ENCODE results near the gene KHDC4. TPM values are rescaled to one million over a fixed set of nuclear protein-coding genes. Genes with fewer than 3 reads are reported as not detected.

KHDC4 gene
- total and polyA plus RNA-seq, 9 of the 15 experiments (the other 6 are each of a cell fraction or from before 2014, with no cell fraction given) = 12.1 to 185 (median 65.6) TPM

DNA sequence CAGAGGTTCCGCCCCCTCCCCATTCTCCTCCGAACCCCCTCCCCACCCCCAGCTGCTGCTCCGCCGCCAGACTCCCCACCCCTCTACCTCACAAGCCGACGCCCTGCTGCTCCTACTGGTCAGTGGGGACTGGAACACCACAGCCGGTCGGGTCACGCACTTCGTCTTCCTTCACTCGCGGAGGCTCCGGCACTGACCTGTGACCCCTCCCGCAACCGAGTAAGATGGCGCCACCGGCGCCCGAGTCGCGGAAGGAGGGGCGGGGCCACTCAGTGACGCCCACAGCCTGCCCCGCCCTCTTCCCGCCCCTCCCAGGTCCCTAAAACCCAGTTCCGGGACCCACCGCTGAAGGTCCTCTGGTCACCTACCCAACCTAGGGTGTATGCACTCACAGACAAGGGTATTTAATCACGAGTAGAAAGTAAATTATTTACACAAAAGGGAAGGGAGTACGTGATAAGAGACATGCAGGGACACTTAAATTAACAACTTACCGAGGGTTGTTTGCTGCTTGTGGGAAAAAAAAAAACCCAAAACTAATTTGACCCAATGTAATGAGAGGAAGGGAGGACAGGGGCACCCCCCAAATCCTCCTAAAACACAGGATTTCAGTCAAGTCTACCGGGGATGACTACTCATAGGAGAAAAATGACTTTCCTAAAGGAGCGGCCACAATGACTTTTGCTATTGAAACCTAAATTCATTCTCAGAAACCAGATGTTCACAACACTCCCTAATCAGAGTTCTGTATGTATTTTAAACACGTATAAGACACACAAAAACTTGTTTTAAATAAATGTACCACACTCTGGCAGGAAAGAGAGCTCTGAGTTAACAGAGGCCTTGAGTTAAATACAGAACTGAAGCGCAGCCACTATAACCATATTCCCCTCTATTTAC lies 22.8 kb downstream of the KHDC4 start, which contains the start of gene RIT1 (continued):
- TF ChIP-seq STAT5A (IDR thresholded peaks at IDR 0.05; ENCODE audit: borderline replicate concordance, low read length) (0 out of 2 replicates have a peak, but pooled peaks have one; percentile 26), CBFB (CRISPR knock-in tag; IDR thresholded peaks at IDR 0.05) (no peak), ZFP36 (IDR thresholded peaks at IDR 0.05; ENCODE audit: low read depth, low read length, partially characterized antibody) (no peak), RB1 (IDR thresholded peaks at IDR 0.05; ENCODE audit: low read depth) (peak; percentile 69; the same call in 1 of the 2 replicates), POLR2B (IDR thresholded peaks at IDR 0.05; ENCODE audit: low read depth, partially characterized antibody) (peak; percentile 76), ILF3 (IDR thresholded peaks at IDR 0.05; ENCODE audit: borderline replicate concordance) (peak; percentile 17; the same call in 1 of the 2 replicates), NRF1 (conservative IDR thresholded peaks at IDR 0.05 in 1 of 2, IDR thresholded peaks at IDR 0.05 in 1 of 2) (peak; percentile 57; a peak in 3 of 4 replicates), MAFF (IDR thresholded peaks at IDR 0.05; ENCODE audit: low read length) (no peak), LCOR (CRISPR knock-in tag; IDR thresholded peaks at IDR 0.05) (0 out of 2 replicates have a peak, but pooled peaks have one; percentile 29), TBP (optimal IDR thresholded peaks at IDR 0.05; ENCODE audit: low read depth, low read length) (no peak), MTF1 (CRISPR knock-in tag; IDR thresholded peaks at IDR 0.05; ENCODE audit: borderline replicate concordance) (no peak), ZBTB1 (CRISPR knock-in tag; IDR thresholded peaks at IDR 0.05; ENCODE audit: borderline replicate concordance, low read depth) (peak; percentile 40; the same call in 1 of the 2 replicates), TRIM24 (IDR thresholded peaks at IDR 0.05) (no peak), MEF2A (IDR thresholded peaks at IDR 0.05; ENCODE audit: control insufficient read depth, low read depth, low read length) (no peak), BCL6 (CRISPR knock-in tag; IDR thresholded peaks at IDR 0.05) (no peak), ATF1 (CRISPR knock-in tag; IDR thresholded peaks at IDR 0.05) (no peak), ATF1 (tag; IDR thresholded peaks at IDR 0.05) (peak; percentile 61), SUPT5H (IDR thresholded peaks at IDR 0.05) (peak; percentile 45), LEF1 (IDR thresholded peaks at IDR 0.05) (no peak), CHCHD3 (CRISPR knock-in tag; IDR thresholded peaks at IDR 0.05) (no peak), ELF1 (tag; IDR thresholded peaks at IDR 0.05) (peak; percentile 77)
- TF ChIP-seq, protein P1, sequence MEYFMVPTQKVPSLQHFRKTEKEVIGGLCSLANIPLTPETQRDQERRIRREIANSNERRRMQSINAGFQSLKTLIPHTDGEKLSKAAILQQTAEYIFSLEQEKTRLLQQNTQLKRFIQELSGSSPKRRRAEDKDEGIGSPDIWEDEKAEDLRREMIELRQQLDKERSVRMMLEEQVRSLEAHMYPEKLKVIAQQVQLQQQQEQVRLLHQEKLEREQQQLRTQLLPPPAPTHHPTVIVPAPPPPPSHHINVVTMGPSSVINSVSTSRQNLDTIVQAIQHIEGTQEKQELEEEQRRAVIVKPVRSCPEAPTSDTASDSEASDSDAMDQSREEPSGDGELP (CRISPR knock-in tag; IDR thresholded peaks at IDR 0.05; ENCODE audit: borderline replicate concordance) = peak; percentile 71; the same call in 1 of the 2 replicates
- TF ChIP-seq, protein P2, sequence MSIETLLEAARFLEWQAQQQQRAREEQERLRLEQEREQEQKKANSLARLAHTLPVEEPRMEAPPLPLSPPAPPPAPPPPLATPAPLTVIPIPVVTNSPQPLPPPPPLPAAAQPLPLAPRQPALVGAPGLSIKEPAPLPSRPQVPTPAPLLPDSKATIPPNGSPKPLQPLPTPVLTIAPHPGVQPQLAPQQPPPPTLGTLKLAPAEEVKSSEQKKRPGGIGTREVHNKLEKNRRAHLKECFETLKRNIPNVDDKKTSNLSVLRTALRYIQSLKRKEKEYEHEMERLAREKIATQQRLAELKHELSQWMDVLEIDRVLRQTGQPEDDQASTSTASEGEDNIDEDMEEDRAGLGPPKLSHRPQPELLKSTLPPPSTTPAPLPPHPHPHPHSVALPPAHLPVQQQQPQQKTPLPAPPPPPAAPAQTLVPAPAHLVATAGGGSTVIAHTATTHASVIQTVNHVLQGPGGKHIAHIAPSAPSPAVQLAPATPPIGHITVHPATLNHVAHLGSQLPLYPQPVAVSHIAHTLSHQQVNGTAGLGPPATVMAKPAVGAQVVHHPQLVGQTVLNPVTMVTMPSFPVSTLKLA (conservative IDR thresholded peaks at IDR 0.05) = 0 out of 4 replicates have a peak, but pooled peaks of 1 of the 2 experiments have one; percentile 22
- TF ChIP-seq, protein P3, sequence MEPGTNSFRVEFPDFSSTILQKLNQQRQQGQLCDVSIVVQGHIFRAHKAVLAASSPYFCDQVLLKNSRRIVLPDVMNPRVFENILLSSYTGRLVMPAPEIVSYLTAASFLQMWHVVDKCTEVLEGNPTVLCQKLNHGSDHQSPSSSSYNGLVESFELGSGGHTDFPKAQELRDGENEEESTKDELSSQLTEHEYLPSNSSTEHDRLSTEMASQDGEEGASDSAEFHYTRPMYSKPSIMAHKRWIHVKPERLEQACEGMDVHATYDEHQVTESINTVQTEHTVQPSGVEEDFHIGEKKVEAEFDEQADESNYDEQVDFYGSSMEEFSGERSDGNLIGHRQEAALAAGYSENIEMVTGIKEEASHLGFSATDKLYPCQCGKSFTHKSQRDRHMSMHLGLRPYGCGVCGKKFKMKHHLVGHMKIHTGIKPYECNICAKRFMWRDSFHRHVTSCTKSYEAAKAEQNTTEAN (CRISPR knock-in tag; IDR thresholded peaks at IDR 0.05) = no peak
- TF ChIP-seq, protein P4, sequence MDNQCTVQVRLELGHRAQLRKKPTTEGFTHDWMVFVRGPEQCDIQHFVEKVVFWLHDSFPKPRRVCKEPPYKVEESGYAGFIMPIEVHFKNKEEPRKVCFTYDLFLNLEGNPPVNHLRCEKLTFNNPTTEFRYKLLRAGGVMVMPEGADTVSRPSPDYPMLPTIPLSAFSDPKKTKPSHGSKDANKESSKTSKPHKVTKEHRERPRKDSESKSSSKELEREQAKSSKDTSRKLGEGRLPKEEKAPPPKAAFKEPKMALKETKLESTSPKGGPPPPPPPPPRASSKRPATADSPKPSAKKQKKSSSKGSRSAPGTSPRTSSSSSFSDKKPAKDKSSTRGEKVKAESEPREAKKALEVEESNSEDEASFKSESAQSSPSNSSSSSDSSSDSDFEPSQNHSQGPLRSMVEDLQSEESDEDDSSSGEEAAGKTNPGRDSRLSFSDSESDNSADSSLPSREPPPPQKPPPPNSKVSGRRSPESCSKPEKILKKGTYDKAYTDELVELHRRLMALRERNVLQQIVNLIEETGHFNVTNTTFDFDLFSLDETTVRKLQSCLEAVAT (IDR thresholded peaks at IDR 0.05) = no peak

Data from K562 (cell line).